Sigmoid colon (tissue), 7 donors: ENCODE data around the gene HRH2. TPM values are rescaled to one million over a fixed set of nuclear protein-coding genes. Genes with fewer than 3 reads are reported as not detected.

Experiments used
- DNase-seq: peaks from one replicate; pipeline ENCODE4 v3.0.0-alpha.2; 2019
- H3K27ac ChIP-seq, 4 donors: fragments of 200-600 bp; sonication (generic); one replicate each; pipeline ENCODE4 v1.5.1; 2016 to 2019; ENCODE audit warnings: mild to moderate bottlenecking in 1 of 4
- H3K27me3 ChIP-seq, 3 donors: fragments of 200-600 bp; sonication (generic); one replicate each; pipeline ENCODE4 v1.5.1; 2019; ENCODE audit warnings: mild to moderate bottlenecking in 1 of 3
- H3K36me3 ChIP-seq, 4 donors: fragments of 200-600 bp; sonication (generic); one replicate each; pipeline ENCODE4 v1.5.1; 2016 to 2019
- H3K4me1 ChIP-seq, 4 donors: fragments of 200-600 bp; sonication (generic); one replicate each; pipeline ENCODE4 v1.5.1; 2017 to 2019
- H3K4me3 ChIP-seq, 4 donors: fragments of 200-600 bp; sonication (generic); one replicate each; pipeline ENCODE4 v1.5.1; 2017 to 2019; ENCODE audit warnings: mild to moderate bottlenecking in 2 of 4, moderate library complexity in 1 of 4
- H3K9me3 ChIP-seq, 4 donors: fragments of 200-600 bp in 3 of 4; sonication (generic) in 3 of 4; one replicate each; pipeline versions ENCODE4 v1.5.1 to v1.6.1; 2013 to 2019
- CTCF ChIP-seq, 4 experiments: fragments of 450-650 bp in 3 of 4; fragments of 200-600 bp in 1 of 4; IDR thresholded peaks; one replicate each; pipeline ENCODE4 v1.5.1; 2016 to 2019; ENCODE audit warnings: antibody characterized with exemption in 4 of 4, mild to moderate bottlenecking in 3 of 4, moderate library complexity in 2 of 4
- EP300 ChIP-seq, 4 donors: sonication (generic); formaldehyde crosslinking; IDR thresholded peaks; one replicate each; pipeline ENCODE4 v1.6.1; 2017; ENCODE audit warnings: antibody characterized with exemption in 4 of 4
- POLR2A ChIP-seq, 2 donors: fragments of 450-650 bp; IDR thresholded peaks; one replicate each; pipeline ENCODE4 v1.6.1; 2016; ENCODE audit warnings: antibody characterized with exemption in 2 of 2, mild to moderate bottlenecking in 2 of 2, moderate library complexity in 2 of 2
- POLR2AphosphoS5 ChIP-seq, 4 donors: sonication (generic); formaldehyde crosslinking; IDR thresholded peaks; one replicate each; pipeline ENCODE4 v1.6.1; 2017; ENCODE audit warnings: antibody characterized with exemption in 4 of 4
- WGBS, 2 donors: extraction: QIAGEN DNeasy Blood & Tissue Kit; methylation state at CpG; one replicate each; pipeline ENCODE4 v1.1.7; 2013; 5-methylcytosine and 5-hydroxymethylcytosine counted together
- intact Hi-C: fragments of 100-400 bp; cut with DNase I; formaldehyde crosslinking; loops from one replicate; pipeline ENCODE4 v1.15.1; 2023
- polyA plus RNA-seq, 3 donors: library from polyadenylated mRNA; stranded (reverse); fragments of 200-250 nt; gene quantifications; one replicate each; pipeline ENCODE4 v1.2.3, GENCODE V29; 2013
- total RNA-seq, 4 donors: library from RNA; depleted of rRNA; stranded (reverse); fragments of >200 nt; gene quantifications; one replicate each; pipeline ENCODE4 v1.1.0, GENCODE V29; 2016
- donor health status: healthy with polysubstance abuse.
- donor health status: Bipolar disorder and iron deficiency.
- donor health status: healthy.

Gene HRH2
- total and polyA plus RNA-seq, 7 donors: under 0.01 to 3.8 (median 1.5) TPM

- Histone ChIP-seq H3K36me3 (no peaks in the 10 kb centered on the region), H3K4me1 (peaks cover 0 to 4% (median 1%) of the 10 kb centered on the region in 4 donors), H3K27ac (no peak overlapping the region), H3K27me3 (peaks cover 3 to 17% (median 6%) of the 10 kb centered on the region in 3 donors), H3K4me3 (no peak overlapping the region), H3K9me3 (peaks cover 0 to 12% (median 3%) of the 10 kb centered on the region in 4 donors)
- no peak for DNase-seq
- 52 to 75% methylated on average over 11 of the region's 11 CpGs for WGBS, 2 donors
- no peak for TF ChIP-seq POLR2AphosphoS5 (IDR thresholded peaks at IDR 0.05)
- intact Hi-C loops: no loop called here
These were observed 4.9 kb upstream of the HRH2 start for GRCh38 chr5:175652741-175653663.

GRCh38 chr5:175653763-175654162, 4.1 kb upstream of the HRH2 start:
- 82 to 90% methylated on average over 4 of the region's 4 CpGs for WGBS, 2 donors
- intact Hi-C loops: no loop called here
- TF ChIP-seq POLR2AphosphoS5 (IDR thresholded peaks at IDR 0.05) (no peak), POLR2A (IDR thresholded peaks at IDR 0.05) (no peak), EP300 (IDR thresholded peaks at IDR 0.05) (no peak), CTCF (IDR thresholded peaks at IDR 0.05) (no peak)
- peaks cover 10 to 25% (median 11%) of the 10 kb centered on the region in 3 donors for H3K27me3 ChIP-seq
- H3K9me3 ChIP-seq: peaks cover 0 to 12% (median 3%) of the 10 kb centered on the region in 4 donors
- H3K27ac ChIP-seq: no peak overlapping the region
- DNase-seq: no peak
- no peaks in the 10 kb centered on the region for H3K36me3 ChIP-seq
- no peak overlapping the region for H3K4me3 ChIP-seq
- peaks cover 0 to 11% (median 8%) of the 10 kb centered on the region in 4 donors for H3K4me1 ChIP-seq

DNA sequence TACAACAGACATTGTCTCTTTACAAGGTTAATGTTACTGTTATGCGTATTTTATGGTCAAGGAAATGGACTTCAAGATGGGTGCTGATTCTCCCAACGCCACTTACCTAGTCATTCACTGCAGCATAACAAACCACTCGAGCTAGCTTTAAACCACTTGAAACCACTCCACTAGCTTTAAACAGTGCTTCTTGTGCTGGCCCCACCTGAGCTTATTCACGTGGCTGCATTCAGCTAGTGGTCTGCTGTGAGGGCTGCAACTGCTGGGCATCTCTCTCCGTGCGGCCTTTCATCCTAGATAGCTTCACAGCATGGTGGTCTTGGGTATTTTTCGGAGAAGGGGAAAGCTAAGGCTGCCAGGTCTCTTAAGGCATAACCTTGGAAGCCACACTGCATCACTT, 3.5 kb upstream of the HRH2 start:
- Histone ChIP-seq H3K9me3 (peaks cover 0 to 10% (median 3%) of the 10 kb centered on the region in 4 donors), H3K4me3 (no peak overlapping the region), H3K27me3 (peaks cover 10 to 31% (median 11%) of the 10 kb centered on the region in 3 donors), H3K36me3 (no peaks in the 10 kb centered on the region), H3K27ac (no peak overlapping the region), H3K4me1 (peaks cover 0 to 11% (median 8%) of the 10 kb centered on the region in 4 donors)
- intact Hi-C loops: no loop called here
- no peak for DNase-seq
- WGBS, 2 donors: 80 to 83% methylated on average over 7 of the region's 7 CpGs
- no peak for TF ChIP-seq CTCF (IDR thresholded peaks at IDR 0.05)
- no peak for TF ChIP-seq EP300 (IDR thresholded peaks at IDR 0.05)
- no peak for TF ChIP-seq POLR2A (IDR thresholded peaks at IDR 0.05)
- no peak for TF ChIP-seq POLR2AphosphoS5 (IDR thresholded peaks at IDR 0.05)

- no peak for DNase-seq
- peaks cover 0 to 11% (median 8%) of the 10 kb centered on the region in 4 donors for H3K4me1 ChIP-seq
- no peak overlapping the region for H3K4me3 ChIP-seq
- intact Hi-C loops: no loop called here
- WGBS, 2 donors: 79 to 83% methylated on average over 8 of the region's 8 CpGs
- H3K9me3 ChIP-seq: peaks cover 0 to 5% (median under 1%) of the 10 kb centered on the region in 4 donors
- no peak overlapping the region for H3K27ac ChIP-seq
- no peak for TF ChIP-seq EP300 (IDR thresholded peaks at IDR 0.05)
- no peak for TF ChIP-seq POLR2A (IDR thresholded peaks at IDR 0.05)
- no peak for TF ChIP-seq CTCF (IDR thresholded peaks at IDR 0.05)
- no peak for TF ChIP-seq POLR2AphosphoS5 (IDR thresholded peaks at IDR 0.05)
- H3K36me3 ChIP-seq: no peaks in the 10 kb centered on the region
- peaks cover 10 to 35% (median 11%) of the 10 kb centered on the region in 3 donors for H3K27me3 ChIP-seq
These were observed 3.1 kb upstream of the HRH2 start for GRCh38 chr5:175654807-175655206.

- intact Hi-C loops: no loop called here
- H3K27me3 ChIP-seq: peaks cover 10 to 40% (median 11%) of the 10 kb centered on the region in 3 donors
- H3K36me3 ChIP-seq: no peaks in the 10 kb centered on the region
- H3K27ac ChIP-seq: no peak overlapping the region
- 57 to 75% methylated on average over 2 of the region's 2 CpGs for WGBS, 2 donors
- H3K4me3 ChIP-seq: no peak overlapping the region
- peaks cover 0 to 11% (median 8%) of the 10 kb centered on the region in 4 donors for H3K4me1 ChIP-seq
- no peaks in the 10 kb centered on the region for H3K9me3 ChIP-seq
- no peak for DNase-seq
- TF ChIP-seq CTCF (IDR thresholded peaks at IDR 0.05) (no peak), EP300 (IDR thresholded peaks at IDR 0.05) (no peak), POLR2AphosphoS5 (IDR thresholded peaks at IDR 0.05) (no peak), POLR2A (IDR thresholded peaks at IDR 0.05) (no peak)
These were observed 2.5 kb upstream of the HRH2 start for GRCh38 chr5:175655411-175655810.
